Fibroblast of skin of left biceps (primary cell): ENCODE results near the gene CA11.
A peak's percentile ranks its signal among the peaks of the same experiment; 100 is the strongest.
"Not testable (repeated sequence)": the region's sequence is repeated elsewhere in the genome, so short reads cannot be mapped to it uniquely, and the experiment has no call there.

ENCODE experiments used
- DNase-seq, 2 experiments: peaks; one replicate each; pipeline ENCODE4 v3.0.0-alpha.2; 2013; ENCODE audit warnings: low read depth in 2 of 2

CA11 gene

GRCh38 chr19:48669903-48670668 lies 24.1 kb upstream of the CA11 start:
- DNase-seq = no peak

- DNase-seq = no peak
Observed at GRCh38 chr19:48668761-48669160, 22.8 kb upstream of the CA11 start.

GRCh38 chr19:48668332-48668731 lies 22.3 kb upstream of the CA11 start:
- DNase-seq = no peak

- DNase-seq = no peak
Observed at GRCh38 chr19:48665786-48666185, 19.8 kb upstream of the CA11 start.

- no peak for DNase-seq
Observed at GRCh38 chr19:48664476-48664875, 18.5 kb upstream of the CA11 start.

GRCh38 chr19:48663667-48664066 lies 17.7 kb upstream of the CA11 start:
- no peak for DNase-seq

- no peak for DNase-seq
Observed at GRCh38 chr19:48661711-48662090, 15.7 kb upstream of the CA11 start.

GRCh38 chr19:48660852-48661710 lies 15.1 kb upstream of the CA11 start:
- peak; percentile 55 to 62 for DNase-seq

- no peak for DNase-seq
Observed at GRCh38 chr19:48659768-48660167, 13.8 kb upstream of the CA11 start.

GRCh38 chr19:48658483-48658882 lies 12.5 kb upstream of the CA11 start:
- DNase-seq = no peak

GRCh38 chr19:48657828-48658227 lies 11.8 kb upstream of the CA11 start:
- not testable (repeated sequence) for DNase-seq

- DNase-seq = peak; percentile 66 to 77
Observed at GRCh38 chr19:48656840-48657474, 11.0 kb upstream of the CA11 start.

- no peak for DNase-seq
Observed at GRCh38 chr19:48654299-48655059, 8.5 kb upstream of the CA11 start.

- no peak for DNase-seq
Observed at GRCh38 chr19:48651683-48652048, 5.7 kb upstream of the CA11 start.

GRCh38 chr19:48650974-48651682 lies 5.1 kb upstream of the CA11 start:
- no peak for DNase-seq

- no peak for DNase-seq
Observed at GRCh38 chr19:48648134-48648533, 2.1 kb upstream of the CA11 start.

GRCh38 chr19:48646722-48647216 lies 782 bp upstream of the CA11 start:
- no peak for DNase-seq

- DNase-seq = no peak
Observed at GRCh38 chr19:48645620-48646000, 377 bp downstream of the CA11 start.

- no peak for DNase-seq
Observed at GRCh38 chr19:48644839-48645619, 958 bp downstream of the CA11 start.

- DNase-seq = no peak
Observed at GRCh38 chr19:48644355-48644754, 1.6 kb downstream of the CA11 start.
